HT1080 (cell line): ENCODE measurements around the gene CD2BP2. TPM values are rescaled to one million over a fixed set of nuclear protein-coding genes. Genes with fewer than 3 reads are reported as not detected.

Experiments
- DNase-seq: peaks from one replicate; pipeline ENCODE4 v3.0.0-alpha.2; 2015; ENCODE audit warnings: low read depth
- total RNA-seq: library from RNA; depleted of rRNA; stranded (reverse); fragments of >200 nt; shearing (Covaris generic); gene quantifications from 2 replicates; pipeline ENCODE4 v1.2.3, GENCODE V29; 2014

Gene CD2BP2
- total RNA-seq, 1 experiment from 2014 or later: 70.0 TPM

GRCh38 chr16:30361180-30361579, 6.1 kb upstream of the CD2BP2 start:
- no peak for DNase-seq

- DNase-seq: no peak
These were observed 4.7 kb upstream of the CD2BP2 start for GRCh38 chr16:30359871-30360170.

- no peak for DNase-seq
These were observed 4.1 kb upstream of the CD2BP2 start for GRCh38 chr16:30358990-30359870.

- DNase-seq: no peak
These were observed 3.4 kb upstream of the CD2BP2 start for GRCh38 chr16:30358577-30358936.

GRCh38 chr16:30357715-30358576, 2.8 kb upstream of the CD2BP2 start:
- no peak for DNase-seq

GRCh38 chr16:30357085-30357714, 2.1 kb upstream of the CD2BP2 start:
- no peak for DNase-seq

- no peak for DNase-seq
These were observed 1.4 kb upstream of the CD2BP2 start for GRCh38 chr16:30356401-30357084.

- no peak for DNase-seq
These were observed 823 bp upstream of the CD2BP2 start for GRCh38 chr16:30355954-30356308.

- DNase-seq: no peak
These were observed 525 bp downstream of the CD2BP2 start for GRCh38 chr16:30354423-30355143.

- no peak for DNase-seq
These were observed 1.5 kb downstream of the CD2BP2 start for GRCh38 chr16:30353438-30354129.

GRCh38 chr16:30352488-30353401, 2.4 kb downstream of the CD2BP2 start:
- DNase-seq: no peak

GRCh38 chr16:30351586-30352419, 3.3 kb downstream of the CD2BP2 start:
- DNase-seq: peak; percentile 84

- no peak for DNase-seq
These were observed 4.1 kb downstream of the CD2BP2 start for GRCh38 chr16:30351001-30351441.

- DNase-seq: no peak
These were observed 4.8 kb downstream of the CD2BP2 start for GRCh38 chr16:30350134-30350871.

- no peak for DNase-seq
These were observed 5.4 kb downstream of the CD2BP2 start for GRCh38 chr16:30349675-30350074.

GRCh38 chr16:30348929-30349328, 6.2 kb downstream of the CD2BP2 start:
- no peak for DNase-seq

GRCh38 chr16:30348113-30348512, 7.0 kb downstream of the CD2BP2 start:
- no peak for DNase-seq

- DNase-seq: no peak
These were observed 8.8 kb downstream of the CD2BP2 start for GRCh38 chr16:30346286-30346685.
